M059J (cell line): Measurements from ENCODE around the gene FMNL1. TPM values are rescaled to one million over a fixed set of nuclear protein-coding genes. Genes with fewer than 3 reads are reported as not detected.

Source experiments
- DNase-seq: peaks from one replicate; pipeline ENCODE4 v3.0.0-alpha.2; 2012; ENCODE audit warnings: low read depth
- total RNA-seq: library from RNA; depleted of rRNA; stranded (reverse); fragments of >200 nt; shearing (Covaris generic); gene quantifications from 2 replicates; pipeline ENCODE4 v1.2.3, GENCODE V29; 2014

Gene FMNL1
- total RNA-seq, 1 experiment from 2014 or later: 5.6 TPM

DNA sequence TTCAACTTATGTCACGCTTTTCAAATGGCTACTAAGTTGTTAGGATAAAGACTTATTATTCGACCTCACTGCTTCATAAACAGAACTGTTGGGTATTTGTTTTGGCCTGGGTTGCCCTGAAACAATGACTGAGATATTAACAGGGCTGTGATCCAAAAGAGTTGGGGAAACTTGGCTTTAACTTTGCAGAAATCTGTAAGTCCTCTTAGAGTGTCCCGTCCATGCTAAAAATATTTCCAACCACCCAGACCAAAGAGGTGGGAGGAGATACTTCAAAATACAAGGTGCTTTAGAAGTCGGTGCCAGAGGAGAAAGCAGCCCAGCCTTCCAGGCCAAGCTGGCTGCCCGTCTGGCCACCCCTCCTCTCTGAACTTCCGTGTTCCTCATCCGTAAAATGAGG lies 56.3 kb downstream of the FMNL1 start:
- DNase-seq: peak; percentile 40

DNA sequence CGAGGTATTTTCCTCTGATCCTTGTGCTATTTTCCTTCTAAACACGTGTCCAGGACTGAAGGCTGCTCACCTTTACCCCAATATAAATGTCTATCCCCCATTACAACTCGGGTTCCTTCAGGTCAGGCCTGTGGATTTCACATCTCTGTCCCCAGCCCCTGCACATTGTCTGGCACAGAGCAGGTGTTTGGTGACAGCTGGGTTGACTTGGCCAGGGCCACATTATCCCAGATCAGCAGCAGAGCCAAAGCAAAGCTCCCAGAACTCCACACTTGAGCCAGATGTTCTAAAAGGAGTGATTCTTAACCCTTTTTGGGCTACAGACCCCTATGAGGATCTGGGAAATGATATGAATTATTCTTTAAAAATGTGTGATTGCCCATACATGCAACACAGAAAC lies 58.2 kb downstream of the FMNL1 start:
- no peak for DNase-seq

DNA sequence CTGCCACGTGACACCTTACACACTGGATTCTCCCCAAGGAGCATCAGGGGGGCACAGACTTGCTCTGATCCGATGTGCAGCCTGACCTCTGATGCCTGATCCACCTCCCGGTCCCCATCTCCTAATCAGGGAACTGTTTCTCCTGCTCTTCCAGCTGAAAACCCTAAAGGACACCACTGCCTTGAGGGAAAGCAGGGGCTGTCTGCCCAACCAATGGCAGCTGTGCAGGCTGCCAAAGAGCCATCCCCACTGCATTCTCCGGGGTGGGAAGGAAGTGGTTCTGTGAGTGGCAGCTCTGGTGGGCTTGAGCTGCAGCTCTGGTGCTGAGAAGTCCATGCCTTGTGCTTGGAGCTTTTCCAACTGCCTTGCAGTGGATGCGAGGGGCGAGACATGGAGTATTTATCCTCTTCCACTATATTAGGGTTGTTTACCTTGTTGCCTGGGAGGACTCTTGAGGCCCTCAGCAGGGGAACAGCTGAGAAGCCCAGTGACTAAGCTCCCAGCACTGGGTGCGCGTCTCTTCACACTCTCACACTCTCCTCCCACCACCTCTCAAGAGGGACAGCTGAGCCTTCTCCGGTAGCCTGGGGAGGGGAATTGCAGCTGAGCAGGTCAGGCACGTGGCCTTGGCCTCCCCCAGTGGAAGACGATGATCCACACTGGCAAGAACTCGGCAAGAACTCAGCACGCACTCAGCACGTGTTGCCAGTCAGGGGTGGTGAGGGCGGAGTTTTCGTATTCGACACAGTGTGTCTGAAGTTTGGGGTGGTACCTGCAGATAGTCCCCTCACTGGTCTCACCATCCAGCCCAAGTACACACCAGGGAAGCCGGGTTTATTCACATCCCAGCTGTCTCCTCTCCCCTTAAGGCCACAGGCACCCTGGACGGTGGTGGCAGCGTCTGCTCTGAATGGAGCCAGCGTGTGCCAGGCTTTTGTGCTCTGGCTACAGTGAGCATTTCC lies 61.3 kb downstream of the FMNL1 start:
- no peak for DNase-seq

DNA sequence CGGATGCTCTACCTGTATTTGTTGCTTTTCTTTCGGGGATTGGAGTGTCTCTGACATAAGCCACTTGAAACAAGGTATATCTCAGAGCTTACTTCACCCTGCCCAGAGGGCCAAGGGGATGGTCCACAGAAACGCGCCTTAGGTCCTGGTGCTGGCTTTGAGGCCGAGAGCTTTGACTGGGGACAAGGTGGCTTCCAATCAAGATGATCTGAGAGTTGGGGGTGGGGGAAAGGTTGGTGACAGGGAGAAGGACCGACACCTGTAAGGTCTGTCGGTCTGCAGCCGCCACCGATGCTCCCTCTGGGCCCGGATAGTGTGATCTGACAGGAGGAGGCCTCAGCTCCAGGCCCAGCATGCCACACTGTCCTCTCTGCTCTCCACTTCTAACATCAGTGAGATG lies 62.0 kb downstream of the FMNL1 start:
- no peak for DNase-seq

DNA sequence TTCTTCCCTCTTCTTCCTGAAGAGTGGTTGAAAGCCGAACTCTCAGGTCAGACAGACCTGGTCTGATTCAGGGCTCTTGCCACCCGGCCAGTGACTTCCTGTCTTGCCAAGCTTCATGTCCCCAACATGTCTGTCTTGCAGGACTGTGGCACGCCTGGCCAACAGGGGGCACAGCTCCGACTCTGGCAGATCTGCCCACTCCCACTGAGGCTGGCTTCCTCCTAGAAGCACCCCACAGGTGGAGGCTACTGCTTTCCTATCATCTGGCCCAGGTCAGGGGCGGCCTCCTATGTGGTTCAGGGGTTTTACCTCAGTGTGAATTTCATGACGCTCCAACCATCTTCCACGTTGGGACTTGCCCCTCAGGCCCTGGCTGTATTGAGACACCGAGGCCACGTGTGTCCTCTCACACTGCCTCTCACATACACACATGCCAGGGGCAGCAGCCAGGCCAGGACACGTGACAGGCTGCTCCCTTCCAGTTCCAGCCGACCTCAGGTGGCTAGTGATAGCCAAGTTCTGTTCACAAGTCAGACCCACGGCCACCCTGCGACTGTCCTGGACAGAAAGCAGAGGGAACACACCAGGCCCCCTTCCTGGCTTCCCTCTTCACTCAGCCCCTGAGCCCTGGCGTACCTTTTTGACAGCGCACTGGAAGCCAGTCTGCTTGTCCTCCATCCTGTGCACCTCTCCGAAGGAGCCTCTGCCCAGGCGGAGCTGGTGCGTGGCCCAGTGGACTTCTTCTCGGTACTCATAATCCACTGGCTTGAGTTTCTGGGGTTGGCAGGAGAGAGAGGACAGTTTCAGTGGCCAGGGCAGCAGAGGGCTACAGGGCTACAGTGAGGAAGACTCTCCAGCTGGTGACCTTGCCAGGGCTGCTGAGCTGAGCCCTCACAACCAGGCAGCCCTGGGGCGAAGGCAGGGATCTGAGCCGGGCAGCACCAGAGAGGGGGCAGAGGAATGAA lies 62.8 kb downstream of the FMNL1 start:
- no peak for DNase-seq

DNA sequence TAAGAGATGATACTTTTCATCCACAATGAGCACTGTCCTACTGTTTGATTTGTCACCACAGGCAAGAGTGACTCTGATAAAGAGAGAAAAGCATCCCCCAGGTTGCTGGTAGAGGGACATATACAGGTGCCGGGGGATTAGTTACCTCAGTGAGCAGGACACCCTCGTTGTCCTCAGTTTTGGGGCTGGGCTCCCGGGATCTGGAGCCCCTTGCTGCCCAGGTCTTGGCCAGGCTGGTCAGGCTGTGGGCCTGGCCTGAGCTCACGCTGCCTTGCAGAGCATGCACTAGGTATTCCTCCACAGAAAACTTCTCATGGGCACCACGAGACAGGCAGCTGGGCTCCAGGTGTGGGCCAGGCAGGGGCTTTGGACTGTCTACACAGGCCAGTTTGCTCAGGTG lies 64.6 kb downstream of the FMNL1 start:
- no peak for DNase-seq

DNA sequence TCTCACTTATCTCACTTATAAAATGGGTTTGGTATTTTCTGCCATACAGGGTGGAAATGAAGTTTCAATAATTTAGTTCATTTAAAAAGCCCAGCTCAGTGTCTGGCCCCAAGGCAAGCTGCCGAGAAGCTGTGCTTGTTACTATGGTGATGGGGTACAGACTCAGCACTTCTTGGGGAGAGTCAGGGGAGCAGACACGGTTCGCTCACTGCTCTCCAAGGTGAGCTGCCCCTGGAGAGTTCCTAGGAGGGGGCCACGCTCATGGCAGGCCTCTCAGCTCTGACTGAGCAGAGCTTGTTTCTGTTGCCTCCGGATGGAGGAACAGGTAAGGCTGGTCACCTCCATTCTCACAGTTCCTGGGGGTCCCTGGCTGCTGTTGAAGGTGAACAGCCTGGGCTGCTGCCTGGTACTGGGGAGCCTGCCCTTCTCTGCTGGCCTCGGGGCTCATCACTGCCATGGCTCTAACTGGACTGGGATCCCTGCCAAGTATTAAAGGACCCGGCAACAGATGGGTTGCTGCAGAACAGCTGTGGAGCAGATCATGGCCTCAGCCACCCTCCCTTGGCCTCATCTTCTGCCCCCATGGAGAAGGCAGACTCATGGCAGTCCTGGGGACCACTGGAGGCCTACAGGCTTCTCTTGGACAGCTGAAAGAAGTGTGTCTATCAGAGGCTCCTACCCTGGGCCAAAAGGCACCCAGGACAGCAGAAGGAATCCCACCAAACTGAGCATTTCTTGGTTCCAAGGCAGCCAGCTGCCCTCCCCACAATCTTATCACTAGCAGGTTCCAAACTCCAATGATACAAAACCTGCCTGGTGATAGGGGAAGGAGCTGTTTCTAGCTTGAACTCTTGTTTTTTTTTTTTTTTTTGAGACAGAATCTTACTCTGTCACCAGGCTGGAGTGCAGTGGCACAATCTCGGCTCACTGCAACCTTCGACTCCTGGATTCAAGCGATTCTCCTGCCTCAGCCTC lies 66.1 kb downstream of the FMNL1 start:
- no peak for DNase-seq

DNA sequence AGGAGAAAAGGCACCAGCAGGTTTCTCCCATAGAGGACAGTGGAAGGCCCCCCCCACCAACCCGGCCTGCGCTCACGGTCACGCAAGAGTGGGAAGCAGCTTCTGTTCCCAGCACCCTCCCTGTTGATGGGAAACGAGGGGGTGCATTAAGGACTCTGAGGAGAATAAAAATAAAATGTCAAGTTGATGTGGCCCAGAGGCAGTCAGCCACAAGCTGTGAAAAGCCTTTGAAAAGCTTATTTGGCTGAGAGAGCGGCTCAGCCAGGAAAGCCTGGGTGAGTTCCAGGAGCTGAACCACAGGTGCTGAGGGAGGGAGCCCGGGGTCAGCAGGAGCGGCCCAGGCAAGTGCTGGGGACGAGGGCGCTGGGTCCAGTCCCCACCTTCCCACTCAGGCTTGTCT lies 67.1 kb downstream of the FMNL1 start:
- no peak for DNase-seq

DNA sequence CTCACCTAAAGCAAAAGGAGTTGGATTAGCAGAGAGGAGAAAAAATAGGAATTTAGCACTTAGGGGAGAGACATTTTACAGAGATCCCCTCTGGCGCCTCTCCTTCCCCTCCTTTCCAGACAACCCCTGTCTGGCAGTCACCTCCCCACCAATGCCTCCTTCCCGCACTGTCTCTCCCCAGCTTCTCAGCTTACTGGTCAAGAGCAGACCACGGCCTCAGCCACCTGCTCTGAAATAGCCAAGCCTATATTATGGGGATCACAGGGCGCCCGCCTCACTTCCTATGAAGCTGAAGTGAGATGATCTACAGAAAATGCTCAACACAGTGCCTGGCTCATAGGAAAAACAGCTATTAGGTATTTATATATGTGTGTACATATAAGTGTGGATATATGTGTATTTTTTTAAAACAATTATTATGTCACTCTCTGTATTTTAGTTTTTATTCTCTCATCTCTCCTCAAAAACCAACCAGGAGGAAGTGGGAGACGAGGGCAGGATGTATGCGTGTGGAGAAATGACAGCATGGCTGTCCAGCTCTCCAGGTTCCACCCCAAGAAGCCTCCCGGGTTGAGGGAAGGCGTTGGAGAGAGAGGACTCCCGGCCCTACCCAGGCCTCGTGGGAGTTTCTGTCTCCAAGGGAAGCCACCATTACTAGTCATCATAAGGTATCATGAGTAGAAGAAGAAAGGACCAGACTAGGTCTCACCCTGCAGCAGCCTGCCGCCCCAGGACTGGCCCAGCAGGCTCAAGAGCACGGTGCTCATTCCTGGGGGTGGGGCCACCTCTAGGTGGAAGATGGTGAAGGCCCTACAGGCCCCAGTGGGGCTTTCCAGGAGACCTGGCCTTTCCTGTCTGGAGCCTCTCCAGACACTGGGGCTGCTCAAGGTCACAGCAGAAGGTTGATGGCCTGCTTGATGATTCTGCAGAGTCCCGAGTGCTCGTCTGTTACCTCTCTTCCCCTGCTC lies 67.9 kb downstream of the FMNL1 start:
- DNase-seq: no peak

DNA sequence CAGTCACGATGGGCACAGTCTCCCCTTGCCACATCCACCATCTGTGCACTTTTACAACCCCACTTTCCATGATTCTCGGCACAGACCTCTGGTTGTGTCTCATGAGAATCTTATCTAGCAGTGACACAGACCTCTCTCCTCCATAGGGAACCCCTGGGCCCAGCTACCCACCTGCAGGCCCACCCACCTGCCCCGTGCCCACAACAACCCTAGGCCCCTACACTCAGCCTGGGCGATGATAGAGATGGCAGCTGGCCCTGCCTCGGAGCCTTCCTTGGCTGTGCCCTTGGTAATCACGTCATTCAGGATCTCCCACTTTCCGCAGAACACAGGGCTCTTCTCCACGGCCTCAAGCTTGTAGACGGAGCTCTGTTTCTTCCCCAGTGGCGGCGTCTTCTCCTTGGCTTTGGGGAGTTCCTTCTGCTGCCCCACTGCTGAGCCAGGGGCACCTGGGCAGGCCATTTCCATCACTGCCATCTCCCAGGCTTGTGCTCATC lies 68.6 kb downstream of the FMNL1 start:
- DNase-seq: no peak

DNA sequence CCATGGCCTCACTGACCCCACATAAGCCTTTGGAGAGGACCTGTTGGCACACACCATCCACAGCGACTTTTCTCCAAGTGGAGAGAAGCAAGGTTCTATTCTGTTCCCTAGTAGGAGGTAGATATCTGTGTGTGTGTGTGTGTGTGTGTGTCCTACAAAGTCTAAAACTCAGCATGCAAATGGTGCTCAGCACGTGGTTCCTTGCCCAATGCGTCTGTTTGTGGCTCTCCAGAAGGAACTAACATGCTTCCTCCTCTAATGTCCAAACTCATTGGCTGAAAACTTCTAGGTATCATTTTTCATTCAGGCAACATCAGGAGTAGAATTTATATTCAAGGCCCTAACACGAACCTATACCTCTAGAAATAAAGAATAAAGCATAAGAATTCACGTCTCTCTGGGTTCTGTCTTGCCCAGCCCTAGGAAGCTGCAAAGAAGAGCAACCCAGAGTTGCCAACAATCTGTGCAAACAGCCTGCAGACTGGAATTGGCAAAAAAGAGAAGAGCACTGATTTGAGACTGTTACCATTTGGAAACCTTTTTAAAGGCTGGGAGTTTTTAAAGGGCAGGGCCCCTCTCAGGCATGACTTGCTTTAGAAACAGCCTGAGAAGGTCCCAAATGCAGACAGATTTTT lies 69.6 kb downstream of the FMNL1 start:
- no peak for DNase-seq

DNA sequence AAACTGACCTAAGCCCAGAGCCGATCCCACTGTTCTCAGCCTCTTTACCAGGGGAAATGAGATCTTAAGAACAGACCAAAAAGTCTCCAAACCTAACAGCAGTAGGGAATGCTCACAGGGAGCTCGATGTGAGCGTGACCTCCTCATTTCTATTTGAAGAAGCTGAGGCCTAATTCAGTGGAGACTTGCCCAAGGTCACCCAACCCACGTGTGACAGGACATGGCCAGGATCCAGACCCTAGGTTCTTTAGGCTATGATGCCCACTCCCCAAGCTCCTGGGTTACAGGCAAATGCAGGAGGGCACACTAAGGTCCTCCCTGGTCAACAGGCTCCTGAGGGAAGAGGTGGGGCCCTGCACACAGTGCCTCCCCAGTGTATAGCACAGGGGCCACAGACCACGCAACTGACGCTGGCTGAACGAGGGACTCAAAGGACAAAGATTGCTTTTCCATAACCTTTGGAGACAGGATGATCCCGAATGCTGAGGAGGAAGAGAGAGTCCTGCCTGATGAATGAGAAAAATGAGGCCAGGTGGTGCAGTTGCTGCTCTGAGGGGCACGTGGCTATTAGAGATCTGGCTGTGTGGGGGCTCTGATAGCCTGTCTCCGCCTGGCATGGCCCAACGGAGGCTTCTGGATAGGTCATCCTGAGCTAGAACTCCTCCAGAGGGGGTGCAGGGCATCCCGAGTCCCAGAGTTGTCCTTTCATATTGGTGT lies 71.2 kb downstream of the FMNL1 start:
- DNase-seq: no peak

DNA sequence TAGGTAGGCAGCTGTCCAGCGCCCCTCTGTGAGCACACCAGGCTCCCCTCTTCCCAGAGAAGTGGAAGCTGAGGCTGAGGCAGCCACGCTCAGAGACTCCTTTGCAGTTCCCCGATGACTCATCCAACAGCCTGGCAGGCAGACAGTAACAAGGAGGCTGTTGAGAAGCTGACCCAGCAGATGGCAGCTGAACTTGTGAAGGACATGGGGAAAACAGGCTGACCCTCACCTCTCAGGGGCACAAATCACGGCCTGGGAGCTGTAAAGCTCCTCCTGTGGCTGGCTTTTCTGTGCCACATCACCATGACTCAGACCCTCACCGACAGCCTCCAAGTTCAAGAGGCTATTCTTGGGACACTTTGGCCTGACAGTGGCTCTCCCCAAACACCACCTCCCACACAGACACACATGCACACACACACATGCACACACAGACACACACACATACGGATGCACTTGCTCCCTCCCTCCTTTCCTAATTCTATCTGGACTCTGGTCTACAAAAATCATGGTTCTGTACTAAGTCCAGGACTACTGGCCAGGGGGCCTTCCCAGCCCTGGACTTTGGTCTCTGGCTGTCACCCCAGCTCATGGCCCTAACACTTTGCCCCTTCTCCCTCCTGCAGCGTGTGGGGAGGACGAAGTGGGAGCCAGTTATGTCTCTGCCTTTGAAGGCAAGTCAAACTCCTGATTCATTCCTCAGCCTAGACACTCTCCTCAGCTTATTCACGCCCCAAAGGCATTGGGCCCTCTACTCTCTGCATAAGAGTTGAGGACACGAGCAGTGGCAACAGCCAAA lies 71.9 kb downstream of the FMNL1 start:
- peak; percentile 98 for DNase-seq

DNA sequence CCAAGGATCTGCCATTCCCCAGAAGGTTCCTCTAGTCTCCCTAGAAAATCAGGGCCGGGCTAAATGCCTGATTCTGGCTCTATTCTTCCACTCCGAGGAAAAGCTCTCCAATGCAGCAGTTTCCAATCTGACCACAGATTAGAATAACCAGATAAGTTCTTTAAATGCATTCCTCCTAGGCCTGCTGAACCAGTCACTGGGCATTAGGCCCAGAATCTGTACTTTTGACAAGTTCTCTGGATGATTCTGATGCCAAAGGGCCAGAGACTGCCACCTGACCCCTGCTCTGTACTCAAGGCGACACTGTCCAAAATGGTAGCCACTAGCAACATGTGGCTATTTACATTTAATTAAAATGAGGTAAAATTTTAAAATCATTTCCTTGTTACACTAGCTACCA lies 72.8 kb downstream of the FMNL1 start:
- peak; percentile 95 for DNase-seq

DNA sequence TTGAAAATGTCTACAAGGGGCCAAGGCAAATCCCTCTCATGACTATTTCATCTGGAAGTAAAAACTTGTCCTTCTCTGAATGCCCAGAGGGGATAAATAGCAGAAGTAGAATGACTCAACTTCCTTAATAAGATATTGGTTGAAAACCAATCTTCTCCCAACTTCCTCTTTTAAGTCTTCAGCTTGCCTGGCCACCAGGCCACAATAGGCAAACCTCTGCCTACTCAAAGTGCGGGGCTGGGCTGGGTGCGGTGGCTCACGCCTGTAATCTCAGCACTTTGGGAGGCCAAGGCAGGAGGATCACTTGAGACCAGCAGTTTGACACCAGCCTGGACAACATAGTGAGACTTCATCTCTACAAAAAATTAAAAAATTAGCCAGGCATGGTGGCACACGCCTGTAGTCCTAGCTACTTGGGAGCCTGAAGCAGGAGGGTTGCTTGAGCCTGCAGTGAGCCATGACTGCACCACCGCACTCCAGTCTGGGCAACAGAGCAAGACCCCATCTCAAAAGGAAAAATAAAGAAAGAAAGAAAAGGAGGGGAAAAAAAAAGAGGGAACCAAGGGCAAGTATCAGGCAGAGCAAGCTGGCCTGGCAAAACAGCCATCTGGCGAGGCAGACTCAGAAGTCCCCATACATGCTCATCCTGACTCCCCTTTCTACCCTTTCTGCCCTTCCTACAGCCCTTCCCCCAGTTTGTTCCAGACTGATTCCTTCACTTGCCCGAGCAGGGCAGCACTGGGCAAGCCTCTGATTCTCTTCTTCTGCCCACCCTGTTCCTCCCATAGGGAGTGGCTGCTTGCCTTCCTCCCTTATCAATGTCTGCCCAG lies 74.5 kb downstream of the FMNL1 start:
- peak; percentile 93 for DNase-seq

DNA sequence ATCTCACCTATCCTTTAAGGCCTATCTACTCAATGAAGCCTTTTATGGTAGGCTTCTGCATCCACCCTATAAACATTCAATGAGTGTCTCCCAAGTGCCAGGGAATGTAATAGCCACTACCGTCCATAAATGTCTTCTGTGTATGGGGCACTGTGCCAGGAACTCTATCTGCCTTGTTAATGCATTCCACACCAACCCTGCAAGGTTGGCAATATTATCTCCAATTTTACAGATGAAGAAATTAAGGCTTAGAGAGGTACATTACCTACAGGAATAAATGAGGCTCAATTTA lies 75.1 kb downstream of the FMNL1 start:
- DNase-seq: peak; percentile 81
